OCI-LY3 (cell line): ENCODE results near the gene STYXL1.

ENCODE experiments used
- EZH2phosphoT487 ChIP-seq: fragments of 200-600 bp; shearing (Covaris generic); IDR thresholded peaks from 2 replicates; pipeline ENCODE4 v1.6.1; 2018; ENCODE audit warnings: antibody characterized with exemption, mixed run types, low read depth
- TF ChIP-seq, protein P1 (sequence below): fragments of 200-600, 300-600 bp; sonication (generic); IDR thresholded peaks from 2 replicates; pipeline ENCODE4 v1.5.1; 2014; ENCODE audit warnings: antibody characterized with exemption, low read length, low read depth

DNA sequence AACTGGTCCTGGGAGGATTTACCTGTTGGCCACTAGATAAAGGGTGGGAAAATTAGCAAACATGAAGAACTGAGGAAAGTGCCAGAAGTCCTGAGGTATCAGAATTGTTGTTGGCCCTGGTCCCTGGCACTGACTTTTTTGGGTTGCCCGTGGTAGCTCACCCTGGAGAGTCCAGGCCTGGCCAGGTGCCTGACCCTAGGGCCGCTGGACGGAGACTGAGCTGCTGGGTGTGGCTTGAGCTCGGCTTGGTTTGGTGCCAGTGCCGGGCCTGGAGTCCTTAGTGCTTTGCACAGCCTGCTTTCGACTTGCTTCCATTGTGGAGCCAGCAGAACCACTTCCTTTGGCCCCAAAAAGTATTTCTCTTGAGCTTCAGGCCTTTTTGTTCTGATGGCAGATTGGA is 13.0 kb upstream of the STYXL1 start:
- TF ChIP-seq, protein P1, sequence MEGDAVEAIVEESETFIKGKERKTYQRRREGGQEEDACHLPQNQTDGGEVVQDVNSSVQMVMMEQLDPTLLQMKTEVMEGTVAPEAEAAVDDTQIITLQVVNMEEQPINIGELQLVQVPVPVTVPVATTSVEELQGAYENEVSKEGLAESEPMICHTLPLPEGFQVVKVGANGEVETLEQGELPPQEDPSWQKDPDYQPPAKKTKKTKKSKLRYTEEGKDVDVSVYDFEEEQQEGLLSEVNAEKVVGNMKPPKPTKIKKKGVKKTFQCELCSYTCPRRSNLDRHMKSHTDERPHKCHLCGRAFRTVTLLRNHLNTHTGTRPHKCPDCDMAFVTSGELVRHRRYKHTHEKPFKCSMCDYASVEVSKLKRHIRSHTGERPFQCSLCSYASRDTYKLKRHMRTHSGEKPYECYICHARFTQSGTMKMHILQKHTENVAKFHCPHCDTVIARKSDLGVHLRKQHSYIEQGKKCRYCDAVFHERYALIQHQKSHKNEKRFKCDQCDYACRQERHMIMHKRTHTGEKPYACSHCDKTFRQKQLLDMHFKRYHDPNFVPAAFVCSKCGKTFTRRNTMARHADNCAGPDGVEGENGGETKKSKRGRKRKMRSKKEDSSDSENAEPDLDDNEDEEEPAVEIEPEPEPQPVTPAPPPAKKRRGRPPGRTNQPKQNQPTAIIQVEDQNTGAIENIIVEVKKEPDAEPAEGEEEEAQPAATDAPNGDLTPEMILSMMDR: no peak
- no peak for TF ChIP-seq EZH2phosphoT487
